Natural killer cell (primary cell): ENCODE results near the gene FGL2. TPM values are rescaled to one million over a fixed set of nuclear protein-coding genes. Genes with fewer than 3 reads are reported as not detected.

Experiments used
- ATAC-seq, 3 donors: fragments of 150-1000 bp in 2 of 3; fragments of 200-7000 bp in 1 of 3; cut with Tn5 transposase; 1 replicate in 1 of 3; 2 replicates in 2 of 3; pipeline ENCODE4 v1.10.0; 2021; ENCODE audit warnings: mild to moderate bottlenecking in 2 of 3, moderate library complexity in 2 of 3
- DNase-seq, 2 donors: peaks; one replicate each; pipeline versions ENCODE4 v3.0.0 to v3.0.0-alpha.2; 2013 to 2021; ENCODE audit warnings: mixed read lengths in 1 of 2
- H3K27ac ChIP-seq: one replicate; pipeline ENCODE4 v1.5.1; 2013; ENCODE audit warnings: mild to moderate bottlenecking, low read length
- H3K27me3 ChIP-seq: one replicate; pipeline ENCODE4 v1.6.1; 2013; ENCODE audit warnings: low read length; ENCODE audit not compliant: control insufficient read depth, insufficient read depth
- H3K36me3 ChIP-seq: one replicate; pipeline ENCODE4 v1.6.1; 2013; ENCODE audit warnings: low read length; ENCODE audit not compliant: control insufficient read depth, insufficient read depth
- H3K4me1 ChIP-seq: one replicate; pipeline ENCODE4 v1.6.1; 2013; ENCODE audit warnings: low read length; ENCODE audit not compliant: control insufficient read depth, insufficient read depth
- H3K4me3 ChIP-seq: one replicate; pipeline ENCODE4 v1.5.1; 2013; ENCODE audit warnings: low read length
- H3K9me3 ChIP-seq: one replicate; pipeline ENCODE4 v1.6.1; 2013; ENCODE audit warnings: low read length; ENCODE audit not compliant: control insufficient read depth, insufficient read depth
- H3K27ac Mint-ChIP-seq, 2 donors: one replicate each; pipeline ENCODE4 v1.8.0; 2022; ENCODE audit warnings: mild to moderate bottlenecking in 2 of 2, mixed read lengths in 2 of 2, moderate library complexity in 1 of 2
- H3K27me3 Mint-ChIP-seq, 2 donors: one replicate each; pipeline ENCODE4 v1.8.0; 2022; ENCODE audit warnings: low read depth in 2 of 2, mixed read lengths in 2 of 2
- H3K36me3 Mint-ChIP-seq: one replicate; pipeline ENCODE4 v1.8.0; 2022; ENCODE audit warnings: mixed read lengths
- H3K4me1 Mint-ChIP-seq, 2 donors: one replicate each; pipeline ENCODE4 v1.8.0; 2022; ENCODE audit warnings: mixed read lengths in 2 of 2
- H3K4me3 Mint-ChIP-seq: one replicate; pipeline ENCODE4 v1.8.0; 2022; ENCODE audit warnings: mild to moderate bottlenecking, moderate library complexity, mixed read lengths
- H3K9me3 Mint-ChIP-seq, 2 donors: one replicate each; pipeline ENCODE4 v1.8.0; 2022; ENCODE audit warnings: mixed read lengths in 2 of 2
- WGBS: methylation state at CpG from one replicate; pipeline ENCODE4 v1.1.7; 2013; ENCODE audit warnings: missing lambda C conversion rate; ENCODE audit not compliant: insufficient coverage; 5-methylcytosine and 5-hydroxymethylcytosine counted together
- intact Hi-C: fragments of 100-400 bp; cut with micrococcal nuclease; formaldehyde crosslinking; loops from one replicate; pipeline ENCODE4 v1.14.2; 2022
- total RNA-seq, 4 donors: library from RNA; stranded (reverse); fragments of 120-200 nt in 1 of 4; gene quantifications; one replicate each; pipeline versions ENCODE4 v1.2.3 to v1.2.4, GENCODE V29; 2013 to 2022
- TF ChIP-seq, protein P1 (sequence below): fragments of 200-600 bp; IDR thresholded peaks from one replicate; pipeline ENCODE4 v1.8.0; 2022; ENCODE audit warnings: antibody characterized with exemption

Gene FGL2
- total RNA-seq, 3 donors from 2014 or later (not counting 1 experiment from before 2014, with no cell fraction given) = 38.4 to 51.5 (median 44.5) TPM

GRCh38 chr7:77208416-77208815, 8.8 kb upstream of the FGL2 start:
- ATAC-seq (peak in 1 of 3 donors; percentile 30), DNase-seq (no peak)
- TF ChIP-seq, protein P1, sequence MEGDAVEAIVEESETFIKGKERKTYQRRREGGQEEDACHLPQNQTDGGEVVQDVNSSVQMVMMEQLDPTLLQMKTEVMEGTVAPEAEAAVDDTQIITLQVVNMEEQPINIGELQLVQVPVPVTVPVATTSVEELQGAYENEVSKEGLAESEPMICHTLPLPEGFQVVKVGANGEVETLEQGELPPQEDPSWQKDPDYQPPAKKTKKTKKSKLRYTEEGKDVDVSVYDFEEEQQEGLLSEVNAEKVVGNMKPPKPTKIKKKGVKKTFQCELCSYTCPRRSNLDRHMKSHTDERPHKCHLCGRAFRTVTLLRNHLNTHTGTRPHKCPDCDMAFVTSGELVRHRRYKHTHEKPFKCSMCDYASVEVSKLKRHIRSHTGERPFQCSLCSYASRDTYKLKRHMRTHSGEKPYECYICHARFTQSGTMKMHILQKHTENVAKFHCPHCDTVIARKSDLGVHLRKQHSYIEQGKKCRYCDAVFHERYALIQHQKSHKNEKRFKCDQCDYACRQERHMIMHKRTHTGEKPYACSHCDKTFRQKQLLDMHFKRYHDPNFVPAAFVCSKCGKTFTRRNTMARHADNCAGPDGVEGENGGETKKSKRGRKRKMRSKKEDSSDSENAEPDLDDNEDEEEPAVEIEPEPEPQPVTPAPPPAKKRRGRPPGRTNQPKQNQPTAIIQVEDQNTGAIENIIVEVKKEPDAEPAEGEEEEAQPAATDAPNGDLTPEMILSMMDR = no peak
- Histone ChIP-seq H3K4me1 (no peaks in the 10 kb centered on the region), H3K4me3 (no peak overlapping the region), H3K36me3 (no peaks in the 10 kb centered on the region), H3K27me3 (no peaks in the 10 kb centered on the region), H3K9me3 (peaks cover 14% of the 10 kb centered on the region), H3K27ac (no peak overlapping the region)
- Mint-ChIP-seq H3K27ac (no peak overlapping the region), H3K9me3 (peaks cover 6 to 7% of the 10 kb centered on the region in 2 donors), H3K4me1 (no peaks in the 10 kb centered on the region), H3K4me3 (no peak overlapping the region), H3K27me3 (no peaks in the 10 kb centered on the region), H3K36me3 (peaks cover 12% of the 10 kb centered on the region)
- intact Hi-C loops = no loop called here

DNA sequence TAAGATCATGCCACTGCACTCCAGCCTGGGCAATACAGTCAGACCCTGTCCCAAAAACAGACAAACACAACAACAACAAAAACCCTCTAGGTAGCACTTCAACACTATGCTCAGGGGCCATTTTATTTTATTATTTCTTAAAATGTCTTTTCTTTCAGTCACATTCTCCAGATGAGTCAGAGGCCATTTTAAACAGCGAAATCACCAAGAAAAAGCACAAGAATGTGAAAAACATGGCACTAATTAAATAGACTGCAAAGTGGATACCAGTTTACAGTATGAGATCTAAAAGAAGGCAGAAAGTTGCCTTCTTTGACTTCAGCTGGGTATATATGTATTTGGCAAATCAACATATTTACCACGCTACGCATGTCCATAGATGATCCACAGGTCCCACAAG, 6.1 kb upstream of the FGL2 start:
- intact Hi-C loops = no loop called here
- peaks cover 6 to 7% of the 10 kb centered on the region in 2 donors for H3K9me3 Mint-ChIP-seq
- Histone ChIP-seq H3K4me1 (peaks cover 3% of the 10 kb centered on the region), H3K27ac (no peak overlapping the region), H3K36me3 (no peaks in the 10 kb centered on the region), H3K9me3 (peaks cover 10% of the 10 kb centered on the region), H3K4me3 (no peak overlapping the region), H3K27me3 (no peaks in the 10 kb centered on the region)
- WGBS = 88% methylated on average over 1 of the region's 3 CpGs
- peaks cover 4 to 15% of the 10 kb centered on the region in 2 donors for H3K4me1 Mint-ChIP-seq
- H3K27ac Mint-ChIP-seq = no peak overlapping the region
- no peak overlapping the region for H3K4me3 Mint-ChIP-seq
- DNase-seq (no peak), ATAC-seq (no peak)
- TF ChIP-seq, protein P1 = no peak
- no peaks in the 10 kb centered on the region for H3K27me3 Mint-ChIP-seq
- H3K36me3 Mint-ChIP-seq = peaks cover 11% of the 10 kb centered on the region

GRCh38 chr7:77202481-77202976, 2.9 kb upstream of the FGL2 start:
- H3K27ac Mint-ChIP-seq = peak overlapping the region in 1 of 2 donors; percentile 62
- 75% methylated on average over 3 of the region's 4 CpGs for WGBS
- intact Hi-C loops = no loop called here
- H3K27me3 ChIP-seq = no peaks in the 10 kb centered on the region
- H3K27ac ChIP-seq = no peak overlapping the region
- no peaks in the 10 kb centered on the region for H3K36me3 ChIP-seq
- H3K4me1 ChIP-seq = peaks cover 7% of the 10 kb centered on the region
- peak in 1 of 2 donors; percentile 12 for DNase-seq
- H3K9me3 ChIP-seq = no peaks in the 10 kb centered on the region
- H3K4me3 Mint-ChIP-seq = no peak overlapping the region
- TF ChIP-seq, protein P1 = no peak
- no peaks in the 10 kb centered on the region for H3K9me3 Mint-ChIP-seq
- peak in 1 of 3 donors; percentile 49 for ATAC-seq
- no peaks in the 10 kb centered on the region for H3K36me3 Mint-ChIP-seq
- no peak overlapping the region for H3K4me3 ChIP-seq
- H3K4me1 Mint-ChIP-seq = peaks cover 36 to 41% of the 10 kb centered on the region in 2 donors
- H3K27me3 Mint-ChIP-seq = no peaks in the 10 kb centered on the region

- TF ChIP-seq, protein P1 = no peak
- Histone ChIP-seq H3K27me3 (no peaks in the 10 kb centered on the region), H3K27ac (peak overlapping the region; percentile 72), H3K9me3 (no peaks in the 10 kb centered on the region), H3K4me1 (peaks cover 10% of the 10 kb centered on the region), H3K36me3 (no peaks in the 10 kb centered on the region), H3K4me3 (peak overlapping the region; percentile 48)
- no peaks in the 10 kb centered on the region for H3K9me3 Mint-ChIP-seq
- intact Hi-C loops = no loop called here
- peak in 1 of 2 donors; percentile 19 for DNase-seq
- no peak for ATAC-seq
- H3K36me3 Mint-ChIP-seq = no peaks in the 10 kb centered on the region
- no peaks in the 10 kb centered on the region for H3K27me3 Mint-ChIP-seq
- peaks cover 51 to 59% of the 10 kb centered on the region in 2 donors for H3K4me1 Mint-ChIP-seq
- H3K27ac Mint-ChIP-seq = peak overlapping the region; percentile 98
- WGBS = 100% methylated on average over 1 of the region's 2 CpGs
- peak overlapping the region; percentile 99 for H3K4me3 Mint-ChIP-seq
These were observed 923 bp upstream of the FGL2 start for GRCh38 chr7:77200542-77200941.
